Activated gamma-delta T cell (primary cell): ENCODE measurements around the gene PHF21B.
"Not testable (repeated sequence)": the region's sequence is repeated elsewhere in the genome, so short reads cannot be mapped to it uniquely, and the experiment has no call there.

ENCODE experiments used
- DNase-seq: peaks from one replicate; lab custom pipeline; 2025; lab: John Stamatoyannopoulos, UW

The PHF21B gene

DNA sequence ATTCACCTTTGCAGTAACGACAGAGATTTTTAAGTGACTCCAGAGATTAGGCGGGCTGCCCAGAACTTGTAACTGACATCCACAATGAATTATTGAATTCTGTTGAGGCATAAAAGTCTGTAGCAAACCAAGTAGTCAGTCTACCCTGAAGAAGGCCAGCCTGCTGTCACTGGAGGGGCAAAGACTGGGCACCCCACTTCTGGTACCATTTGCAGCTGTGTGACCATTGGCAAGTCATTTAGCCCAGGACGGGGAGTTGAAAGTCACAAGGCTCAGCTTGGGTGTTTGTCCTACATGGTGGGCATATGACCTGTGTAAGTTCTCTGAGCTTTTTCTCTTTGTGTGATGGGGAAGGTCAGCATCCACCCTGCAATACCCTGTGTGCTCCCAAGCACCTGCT, 138.0 kb downstream of the PHF21B start:
- DNase-seq = no peak

GRCh38 chr22:44870021-44870420, 139.8 kb downstream of the PHF21B start:
- no peak for DNase-seq

DNA sequence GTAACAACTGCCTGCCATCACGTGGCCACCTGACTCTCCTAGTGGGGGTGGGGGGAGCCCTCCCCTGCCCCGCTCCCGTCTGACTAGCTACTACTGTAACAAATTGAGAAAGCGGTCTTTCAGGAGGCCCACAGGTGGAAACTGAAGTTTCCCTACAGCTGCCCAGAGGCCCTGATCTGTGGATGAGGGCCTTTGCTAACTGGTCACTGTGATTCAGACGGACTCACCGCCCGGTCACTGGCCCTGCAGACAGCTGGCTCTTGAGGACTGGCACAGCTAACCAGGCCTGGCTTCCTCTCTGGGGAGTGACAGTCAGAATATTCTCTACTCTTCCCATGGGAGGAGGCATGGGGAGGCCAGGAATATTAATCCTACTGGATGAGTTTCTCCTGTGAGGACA, 140.6 kb downstream of the PHF21B start:
- no peak for DNase-seq

DNA sequence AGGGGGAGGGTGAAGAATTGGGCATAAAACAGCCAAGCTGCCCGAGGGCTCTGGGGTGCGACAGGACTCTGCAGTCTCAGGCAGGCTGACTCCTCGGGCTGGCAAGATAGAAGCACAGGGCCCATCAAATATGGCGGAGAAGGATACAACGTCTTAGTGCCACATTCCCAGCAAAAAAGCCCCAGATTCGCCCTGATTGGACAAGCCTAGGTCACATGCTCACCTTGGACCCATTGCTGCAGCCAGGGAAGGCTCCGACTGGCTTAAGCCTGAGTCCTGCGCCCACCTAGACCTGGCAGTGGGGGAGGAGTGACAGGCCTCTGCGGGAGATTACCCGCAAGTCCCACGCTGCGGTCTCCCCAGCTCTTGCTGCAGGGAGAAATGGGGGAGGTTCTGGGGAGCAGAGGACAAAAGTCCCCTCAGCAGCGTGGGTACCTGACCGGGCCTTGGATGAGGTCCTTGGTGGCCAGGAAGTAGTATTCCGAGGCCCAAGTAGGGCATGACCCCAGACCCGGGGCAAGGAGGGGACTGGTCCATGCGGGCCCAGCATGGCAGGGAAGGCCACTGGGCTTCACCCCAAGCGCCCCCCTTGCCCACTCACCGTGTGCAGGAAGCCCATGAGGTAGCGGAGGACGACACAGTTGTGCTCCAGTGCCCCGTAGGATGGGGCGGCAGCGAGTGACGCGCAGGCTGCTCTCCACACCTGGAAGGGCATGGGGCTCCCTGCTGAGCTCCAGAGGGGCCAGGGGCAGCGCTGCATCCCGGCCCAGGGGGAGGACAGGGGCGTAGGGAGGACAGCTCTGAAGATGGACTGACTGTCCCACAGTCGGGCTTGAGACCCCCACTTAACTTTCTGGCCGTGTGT, 144.4 kb downstream of the PHF21B start:
- no peak for DNase-seq

GRCh38 chr22:44862981-44863860, 146.6 kb downstream of the PHF21B start:
- no peak for DNase-seq

GRCh38 chr22:44862281-44862680, 147.5 kb downstream of the PHF21B start:
- no peak for DNase-seq

GRCh38 chr22:44861245-44861644, 148.6 kb downstream of the PHF21B start:
- DNase-seq = no peak

- DNase-seq = no peak
Observed at GRCh38 chr22:44860311-44860710, 149.5 kb downstream of the PHF21B start.

DNA sequence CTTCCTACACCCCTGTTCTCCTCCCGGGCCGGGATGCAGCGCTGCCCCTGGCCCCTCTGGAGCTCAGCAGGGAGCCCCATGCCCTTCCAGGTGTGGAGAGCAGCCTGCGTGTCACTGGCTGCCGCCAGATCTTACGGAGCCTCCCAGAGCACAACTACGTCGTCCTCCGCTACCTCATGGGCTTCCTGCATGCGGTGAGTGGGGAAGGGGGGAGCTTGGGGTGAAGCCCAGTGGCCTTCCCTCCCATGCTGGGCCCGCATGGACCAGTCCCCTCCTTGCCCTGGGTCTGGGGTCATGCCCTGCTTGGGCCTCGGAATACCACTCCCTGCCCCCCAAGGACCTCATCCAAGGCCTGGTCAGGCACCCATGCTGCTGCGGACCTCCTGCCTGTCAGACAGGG, 150.2 kb downstream of the PHF21B start:
- DNase-seq = no peak

GRCh38 chr22:44858819-44859218, 151.0 kb downstream of the PHF21B start:
- not testable (repeated sequence) for DNase-seq

DNA sequence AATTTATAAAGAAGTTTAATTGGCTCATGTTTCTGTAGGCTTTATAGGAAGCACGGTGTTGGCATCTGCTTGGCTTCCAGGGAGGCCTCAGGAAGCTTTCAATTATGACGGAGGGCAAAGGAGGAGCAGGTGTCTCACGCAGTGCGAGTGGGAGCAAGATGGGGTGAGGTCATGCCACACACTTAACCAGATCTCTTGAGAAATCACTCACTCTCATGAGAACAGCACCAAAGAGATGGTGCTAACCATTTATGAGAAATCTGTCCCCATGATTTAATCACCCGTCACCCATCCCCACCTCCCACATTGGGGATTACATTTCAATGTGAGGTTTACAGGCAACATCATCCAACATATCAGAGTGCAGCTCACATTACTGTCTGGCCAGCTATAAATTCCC, 153.9 kb downstream of the PHF21B start:
- DNase-seq = no peak

GRCh38 chr22:44854641-44855040, 155.2 kb downstream of the PHF21B start:
- DNase-seq = not testable (repeated sequence)

GRCh38 chr22:44850946-44851345, 158.9 kb downstream of the PHF21B start:
- DNase-seq = no peak

DNA sequence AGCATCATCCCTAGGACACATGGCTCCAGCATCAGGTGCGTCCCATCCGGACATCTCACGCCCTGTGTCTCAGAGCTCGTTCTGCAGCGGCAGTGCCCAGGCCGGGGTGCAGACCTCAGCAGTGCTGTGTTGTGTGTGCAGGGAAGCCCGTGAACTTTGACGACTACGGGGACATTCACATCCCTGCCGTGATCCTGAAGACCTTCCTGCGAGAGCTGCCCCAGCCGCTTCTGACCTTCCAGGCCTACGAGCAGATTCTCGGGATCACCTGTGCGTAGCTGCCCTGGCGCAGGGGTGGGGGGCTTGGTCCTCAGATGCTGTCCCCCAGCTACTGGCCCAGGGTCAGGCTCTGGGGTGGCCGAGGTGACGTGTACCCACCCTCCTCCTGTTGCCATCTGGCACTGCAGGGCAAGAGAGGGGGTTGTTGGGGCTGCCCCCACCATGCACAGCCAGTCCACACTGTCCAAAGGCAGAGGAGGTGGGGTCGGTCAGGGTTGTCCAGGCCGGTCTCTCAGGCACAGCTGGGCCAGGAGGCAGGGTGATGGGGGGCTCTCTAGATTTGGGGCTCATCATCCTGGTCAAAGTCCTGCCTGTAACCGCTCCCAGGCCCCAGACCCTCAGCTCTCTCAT, 160.9 kb downstream of the PHF21B start:
- DNase-seq = no peak

DNA sequence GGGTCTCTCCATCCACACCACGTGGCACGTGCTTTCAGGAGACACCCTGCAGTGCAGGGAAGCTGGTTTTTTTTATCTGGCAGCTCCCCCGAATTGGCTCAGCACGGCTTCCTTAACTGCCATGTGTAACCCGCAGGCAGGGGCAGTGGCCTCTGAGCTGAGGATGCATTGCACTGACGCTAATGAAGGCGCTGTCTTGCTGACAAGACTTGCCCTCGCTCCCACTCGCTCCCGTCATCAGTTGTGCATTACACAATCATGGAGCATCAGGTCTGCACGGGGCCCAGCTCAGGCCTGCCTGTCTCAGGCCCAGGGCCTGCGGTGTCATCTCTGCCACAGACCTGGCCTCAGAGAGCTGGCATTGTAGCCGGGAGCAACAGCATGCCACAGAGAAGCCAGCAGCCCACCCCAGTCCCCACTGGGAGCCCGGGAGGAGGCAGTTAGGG, 161.5 kb downstream of the PHF21B start:
- no peak for DNase-seq

DNA sequence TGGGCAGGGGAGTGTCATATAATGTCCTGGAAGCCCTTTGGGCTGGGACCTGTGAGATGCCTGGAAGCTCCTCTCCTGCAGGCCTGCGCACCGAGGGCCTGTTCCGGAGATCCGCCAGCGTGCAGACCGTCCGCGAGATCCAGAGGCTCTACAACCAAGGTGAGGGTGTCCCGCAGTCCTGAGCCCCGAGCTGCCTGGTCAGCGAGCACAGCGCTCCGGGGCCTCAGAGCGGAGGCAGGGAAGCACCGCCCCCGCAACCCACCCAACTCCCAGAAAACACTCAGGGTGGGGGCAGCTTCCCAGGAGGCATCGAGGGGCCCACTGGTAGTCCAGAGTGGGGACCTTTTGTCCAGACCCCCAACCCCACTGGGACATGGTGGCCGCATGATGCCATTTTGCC, 161.9 kb downstream of the PHF21B start:
- no peak for DNase-seq

DNA sequence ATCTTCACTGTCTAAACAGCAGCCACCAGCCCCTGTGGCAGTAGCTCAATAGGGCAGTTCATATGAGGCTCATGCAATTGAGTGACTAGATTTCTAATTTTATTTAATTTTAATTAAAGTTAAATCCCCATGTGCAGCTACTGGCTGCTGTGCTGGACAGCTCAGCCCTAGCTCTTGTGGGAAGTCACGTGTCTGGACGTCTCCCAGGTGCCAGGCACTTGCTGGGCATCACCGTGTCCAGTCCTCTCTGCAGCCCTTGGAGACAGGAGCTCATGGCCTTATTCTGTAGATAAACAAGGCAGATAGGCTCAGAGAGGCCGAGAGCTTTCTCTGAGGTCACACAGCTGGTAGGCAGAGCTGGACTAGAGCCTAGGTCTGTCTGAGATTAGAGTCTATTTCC, 162.4 kb downstream of the PHF21B start:
- no peak for DNase-seq

GRCh38 chr22:44846726-44847275, 163.0 kb downstream of the PHF21B start:
- DNase-seq = no peak

DNA sequence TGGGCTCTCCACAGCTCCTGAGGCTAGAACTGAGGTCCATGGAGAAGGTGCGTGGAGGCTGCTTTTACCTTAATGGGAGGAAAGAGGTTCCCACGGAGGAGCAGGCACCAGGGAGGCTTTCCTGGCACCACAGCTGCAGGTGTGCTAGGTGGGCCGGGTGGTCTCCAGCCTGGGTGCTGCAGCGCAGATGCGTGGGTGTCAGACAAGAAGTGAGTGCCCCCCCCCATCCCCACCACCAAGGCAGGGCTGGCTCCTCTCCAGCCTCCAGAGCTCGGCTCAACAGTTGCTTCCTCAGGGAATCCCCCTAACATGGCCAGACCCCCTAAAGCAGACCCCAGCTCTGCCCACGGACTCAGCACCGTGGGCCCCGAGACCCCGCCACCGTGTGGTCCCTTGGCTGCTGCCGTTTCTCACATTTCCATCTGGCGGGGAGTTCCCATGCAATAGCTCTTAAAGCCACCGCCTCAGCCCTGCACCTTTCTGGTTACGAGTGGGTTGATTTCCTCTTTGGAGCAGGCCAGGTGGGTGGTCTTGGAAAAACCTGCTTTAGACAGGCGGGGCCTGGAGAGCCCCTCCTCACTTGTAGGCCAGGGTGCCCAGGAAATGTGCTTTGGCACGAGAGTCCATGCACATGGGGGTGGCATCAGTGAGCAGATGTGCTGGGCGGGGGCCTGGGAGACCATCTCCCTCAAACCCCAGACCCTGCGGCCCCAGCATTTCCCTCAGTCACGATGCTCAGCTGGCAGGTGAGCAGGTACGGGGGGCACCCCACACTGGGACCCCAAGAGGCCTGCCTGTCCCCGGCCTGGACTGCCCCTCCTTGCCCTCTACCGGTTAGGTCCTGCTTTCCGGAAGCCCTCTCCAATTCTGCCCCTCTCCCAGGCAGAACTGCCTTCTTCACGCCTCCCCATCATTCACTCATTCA, 163.7 kb downstream of the PHF21B start:
- DNase-seq = no peak

DNA sequence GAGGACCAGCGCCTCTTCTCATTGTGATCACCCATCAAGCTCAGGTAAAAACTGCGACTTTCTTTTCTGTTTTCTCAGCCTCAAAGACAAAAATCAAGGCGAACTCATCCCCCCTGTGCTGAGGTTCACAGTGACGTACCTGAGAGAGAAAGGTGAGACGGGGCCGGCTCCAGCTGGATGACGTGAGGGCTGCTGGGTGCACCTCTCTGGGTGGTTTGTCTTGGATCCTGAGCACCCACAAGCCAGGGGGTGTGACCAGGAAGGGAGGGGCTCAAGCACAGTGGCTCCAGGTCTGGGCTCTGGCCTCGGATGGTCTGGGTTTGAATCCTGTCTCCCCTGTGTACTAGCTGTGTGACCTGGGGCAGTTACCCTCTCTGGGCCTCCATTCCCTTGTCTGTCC, 164.6 kb downstream of the PHF21B start:
- no peak for DNase-seq

GRCh38 chr22:44842417-44842816, 167.4 kb downstream of the PHF21B start:
- no peak for DNase-seq
